Measurements from ENCODE around the gene TTC36.

DNA sequence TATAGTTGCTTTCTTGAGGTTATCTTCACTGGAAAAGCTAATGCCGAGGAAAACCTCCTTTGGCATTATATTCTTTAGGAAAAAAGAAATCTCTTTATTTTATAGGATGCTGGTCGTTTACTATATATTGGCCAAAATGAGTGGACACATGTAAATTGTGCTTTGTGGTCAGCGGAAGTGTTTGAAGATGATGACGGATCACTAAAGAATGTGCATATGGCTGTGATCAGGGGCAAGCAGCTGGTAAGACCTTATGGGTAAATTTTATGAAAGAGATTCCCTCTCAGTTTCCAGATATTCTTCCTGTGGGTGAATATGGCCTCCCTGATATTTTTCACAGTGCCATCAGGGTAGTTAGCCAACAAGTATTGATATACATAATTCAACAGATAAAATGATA, 29.4 kb upstream of the TTC36 start:
- TF ChIP-seq, protein P1, sequence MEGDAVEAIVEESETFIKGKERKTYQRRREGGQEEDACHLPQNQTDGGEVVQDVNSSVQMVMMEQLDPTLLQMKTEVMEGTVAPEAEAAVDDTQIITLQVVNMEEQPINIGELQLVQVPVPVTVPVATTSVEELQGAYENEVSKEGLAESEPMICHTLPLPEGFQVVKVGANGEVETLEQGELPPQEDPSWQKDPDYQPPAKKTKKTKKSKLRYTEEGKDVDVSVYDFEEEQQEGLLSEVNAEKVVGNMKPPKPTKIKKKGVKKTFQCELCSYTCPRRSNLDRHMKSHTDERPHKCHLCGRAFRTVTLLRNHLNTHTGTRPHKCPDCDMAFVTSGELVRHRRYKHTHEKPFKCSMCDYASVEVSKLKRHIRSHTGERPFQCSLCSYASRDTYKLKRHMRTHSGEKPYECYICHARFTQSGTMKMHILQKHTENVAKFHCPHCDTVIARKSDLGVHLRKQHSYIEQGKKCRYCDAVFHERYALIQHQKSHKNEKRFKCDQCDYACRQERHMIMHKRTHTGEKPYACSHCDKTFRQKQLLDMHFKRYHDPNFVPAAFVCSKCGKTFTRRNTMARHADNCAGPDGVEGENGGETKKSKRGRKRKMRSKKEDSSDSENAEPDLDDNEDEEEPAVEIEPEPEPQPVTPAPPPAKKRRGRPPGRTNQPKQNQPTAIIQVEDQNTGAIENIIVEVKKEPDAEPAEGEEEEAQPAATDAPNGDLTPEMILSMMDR (conservative IDR thresholded peaks at IDR 0.05 in 1 of 2, IDR thresholded peaks at IDR 0.05 in 1 of 2; ENCODE audit: low read depth in 1 of 2, low read length in 2 of 2): no peak
- TF ChIP-seq EZH2 (IDR thresholded peaks at IDR 0.05; ENCODE audit: low read length, missing control alignments): no peak

Measured in fibroblast of lung (primary cell).